ENCODE measurements around the gene CSNK2B. TPM values are rescaled to one million over a fixed set of nuclear protein-coding genes. Genes with fewer than 3 reads are reported as not detected.

Gene CSNK2B
- total and polyA plus RNA-seq, 9 of the 15 experiments (the other 6 are each of a cell fraction or from before 2014, with no cell fraction given) = 120 to 1,126 (median 529) TPM

- TF ChIP-seq, protein P1, sequence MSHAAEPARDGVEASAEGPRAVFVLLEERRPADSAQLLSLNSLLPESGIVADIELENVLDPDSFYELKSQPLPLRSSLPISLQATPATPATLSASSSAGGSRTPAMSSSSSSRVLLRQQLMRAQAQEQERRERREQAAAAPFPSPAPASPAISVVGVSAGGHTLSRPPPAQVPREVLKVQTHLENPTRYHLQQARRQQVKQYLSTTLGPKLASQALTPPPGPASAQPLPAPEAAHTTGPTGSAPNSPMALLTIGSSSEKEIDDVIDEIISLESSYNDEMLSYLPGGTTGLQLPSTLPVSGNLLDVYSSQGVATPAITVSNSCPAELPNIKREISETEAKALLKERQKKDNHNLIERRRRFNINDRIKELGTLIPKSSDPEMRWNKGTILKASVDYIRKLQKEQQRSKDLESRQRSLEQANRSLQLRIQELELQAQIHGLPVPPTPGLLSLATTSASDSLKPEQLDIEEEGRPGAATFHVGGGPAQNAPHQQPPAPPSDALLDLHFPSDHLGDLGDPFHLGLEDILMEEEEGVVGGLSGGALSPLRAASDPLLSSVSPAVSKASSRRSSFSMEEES (CRISPR knock-in tag; IDR thresholded peaks at IDR 0.05) = no peak
- peak; percentile 28; the same call in 1 of the 2 replicates for TF ChIP-seq RFX5 (IDR thresholded peaks at IDR 0.05; ENCODE audit: low read depth, low read length)
- TF ChIP-seq NR2C2 (CRISPR knock-in tag; IDR thresholded peaks at IDR 0.05) = 0 out of 2 replicates have a peak, but pooled peaks have one; percentile 49
- TF ChIP-seq NR2C2 (tag; IDR thresholded peaks at IDR 0.05) = peak; percentile 81
- TF ChIP-seq ZNF174 (CRISPR knock-in tag; IDR thresholded peaks at IDR 0.05) = no peak
- no peak for TF ChIP-seq NR0B1 (IDR thresholded peaks at IDR 0.05; ENCODE audit: partially characterized antibody)
- no peak for TF ChIP-seq ZNF146 (CRISPR knock-in tag; IDR thresholded peaks at IDR 0.05; ENCODE audit: unreplicated experiment)
- no peak; the same call in 1 of the 2 replicates for TF ChIP-seq CEBPZ (IDR thresholded peaks at IDR 0.05; ENCODE audit: borderline replicate concordance, low read depth, low read length)
- TF ChIP-seq POLR2AphosphoS5 (IDR thresholded peaks at IDR 0.05; ENCODE audit: control insufficient read depth, insufficient read depth, low read depth, low read length) = peak; percentile 91
- TF ChIP-seq SIN3B (IDR thresholded peaks at IDR 0.05; ENCODE audit: low read depth) = peak; percentile 66; the same call in 1 of the 2 replicates
- peak; percentile 81 for TF ChIP-seq GABPB1 (CRISPR knock-in tag; IDR thresholded peaks at IDR 0.05)
- peak; percentile 23; the same call in 1 of the 2 replicates for TF ChIP-seq ZNF24 (IDR thresholded peaks at IDR 0.05)
- no peak for TF ChIP-seq MTF1 (CRISPR knock-in tag; IDR thresholded peaks at IDR 0.05; ENCODE audit: borderline replicate concordance)
- TF ChIP-seq, protein P2, sequence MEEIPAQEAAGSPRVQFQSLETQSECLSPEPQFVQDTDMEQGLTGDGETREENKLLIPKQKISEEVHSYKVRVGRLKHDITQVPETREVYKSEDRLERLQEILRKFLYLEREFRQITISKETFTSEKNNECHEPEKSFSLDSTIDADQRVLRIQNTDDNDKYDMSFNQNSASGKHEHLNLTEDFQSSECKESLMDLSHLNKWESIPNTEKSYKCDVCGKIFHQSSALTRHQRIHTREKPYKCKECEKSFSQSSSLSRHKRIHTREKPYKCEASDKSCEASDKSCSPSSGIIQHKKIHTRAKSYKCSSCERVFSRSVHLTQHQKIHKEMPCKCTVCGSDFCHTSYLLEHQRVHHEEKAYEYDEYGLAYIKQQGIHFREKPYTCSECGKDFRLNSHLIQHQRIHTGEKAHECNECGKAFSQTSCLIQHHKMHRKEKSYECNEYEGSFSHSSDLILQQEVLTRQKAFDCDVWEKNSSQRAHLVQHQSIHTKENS (CRISPR knock-in tag; IDR thresholded peaks at IDR 0.05) = no peak
- no peak for TF ChIP-seq ELF4 (CRISPR knock-in tag; IDR thresholded peaks at IDR 0.05)
- peak; percentile 55; the same call in 1 of the 2 replicates for TF ChIP-seq CBX1 (IDR thresholded peaks at IDR 0.05; ENCODE audit: low read depth)
- peak; percentile 74 for TF ChIP-seq ERF (CRISPR knock-in tag; IDR thresholded peaks at IDR 0.05)
- peak; percentile 99 for TF ChIP-seq CEBPG (CRISPR knock-in tag; IDR thresholded peaks at IDR 0.05)
- TF ChIP-seq CEBPG (tag; conservative IDR thresholded peaks at IDR 0.05 in 1 of 2, IDR thresholded peaks at IDR 0.05 in 1 of 2) = peak; percentile 99 to 100
- TF ChIP-seq PTBP1 (IDR thresholded peaks at IDR 0.05; ENCODE audit: low read depth, low read length) = 0 out of 2 replicates have a peak, but pooled peaks have one; percentile 33
Measured at GRCh38 chr6:31702819-31703716, 37.2 kb downstream of the CSNK2B start, which contains the start of gene ABHD16A (continued).
